ENCODE measurements around the gene SLC30A10.
"Not testable (repeated sequence)": the region's sequence is repeated elsewhere in the genome, so short reads cannot be mapped to it uniquely, and the experiment has no call there.

Gene SLC30A10

GRCh38 chr1:219888667-219889066, 39.7 kb downstream of the SLC30A10 start:
- DNase-seq: not testable (repeated sequence)

GRCh38 chr1:219885680-219886079, 42.7 kb downstream of the SLC30A10 start:
- DNase-seq: no peak

- DNase-seq: no peak
Observed at GRCh38 chr1:219883400-219884332, 44.7 kb downstream of the SLC30A10 start.

- no peak for DNase-seq
Observed at GRCh38 chr1:219882755-219883154, 45.6 kb downstream of the SLC30A10 start.

- DNase-seq: no peak
Observed at GRCh38 chr1:219882096-219882495, 46.3 kb downstream of the SLC30A10 start.

GRCh38 chr1:219880765-219881457, 47.4 kb downstream of the SLC30A10 start:
- DNase-seq: no peak

GRCh38 chr1:219876798-219877209, 51.6 kb downstream of the SLC30A10 start:
- no peak for DNase-seq

GRCh38 chr1:219875860-219876259, 52.5 kb downstream of the SLC30A10 start:
- no peak for DNase-seq

- DNase-seq: not testable (repeated sequence)
Observed at GRCh38 chr1:219872538-219872937, 55.8 kb downstream of the SLC30A10 start.

- no peak for DNase-seq
Observed at GRCh38 chr1:219871427-219872057, 56.8 kb downstream of the SLC30A10 start.

GRCh38 chr1:219868615-219869014, 59.7 kb downstream of the SLC30A10 start:
- not testable (repeated sequence) for DNase-seq
